Natural killer cell (primary cell): Measurements from ENCODE around the gene ATOH8. TPM values are rescaled to one million over a fixed set of nuclear protein-coding genes. Genes with fewer than 3 reads are reported as not detected.

Source experiments
- ATAC-seq, 3 donors: fragments of 150-1000 bp in 2 of 3; fragments of 200-7000 bp in 1 of 3; cut with Tn5 transposase; 1 replicate in 1 of 3; 2 replicates in 2 of 3; pipeline ENCODE4 v1.10.0; 2021; ENCODE audit warnings: mild to moderate bottlenecking in 2 of 3, moderate library complexity in 2 of 3
- DNase-seq, 2 donors: peaks; one replicate each; pipeline versions ENCODE4 v3.0.0 to v3.0.0-alpha.2; 2013 to 2021; ENCODE audit warnings: mixed read lengths in 1 of 2
- H3K27ac ChIP-seq: one replicate; pipeline ENCODE4 v1.5.1; 2013; ENCODE audit warnings: mild to moderate bottlenecking, low read length
- H3K27me3 ChIP-seq: one replicate; pipeline ENCODE4 v1.6.1; 2013; ENCODE audit warnings: low read length; ENCODE audit not compliant: control insufficient read depth, insufficient read depth
- H3K36me3 ChIP-seq: one replicate; pipeline ENCODE4 v1.6.1; 2013; ENCODE audit warnings: low read length; ENCODE audit not compliant: control insufficient read depth, insufficient read depth
- H3K4me1 ChIP-seq: one replicate; pipeline ENCODE4 v1.6.1; 2013; ENCODE audit warnings: low read length; ENCODE audit not compliant: control insufficient read depth, insufficient read depth
- H3K4me3 ChIP-seq: one replicate; pipeline ENCODE4 v1.5.1; 2013; ENCODE audit warnings: low read length
- H3K9me3 ChIP-seq: one replicate; pipeline ENCODE4 v1.6.1; 2013; ENCODE audit warnings: low read length; ENCODE audit not compliant: control insufficient read depth, insufficient read depth
- H3K27ac Mint-ChIP-seq, 2 donors: one replicate each; pipeline ENCODE4 v1.8.0; 2022; ENCODE audit warnings: mild to moderate bottlenecking in 2 of 2, mixed read lengths in 2 of 2, moderate library complexity in 1 of 2
- H3K27me3 Mint-ChIP-seq, 2 donors: one replicate each; pipeline ENCODE4 v1.8.0; 2022; ENCODE audit warnings: low read depth in 2 of 2, mixed read lengths in 2 of 2
- H3K36me3 Mint-ChIP-seq: one replicate; pipeline ENCODE4 v1.8.0; 2022; ENCODE audit warnings: mixed read lengths
- H3K4me1 Mint-ChIP-seq, 2 donors: one replicate each; pipeline ENCODE4 v1.8.0; 2022; ENCODE audit warnings: mixed read lengths in 2 of 2
- H3K4me3 Mint-ChIP-seq: one replicate; pipeline ENCODE4 v1.8.0; 2022; ENCODE audit warnings: mild to moderate bottlenecking, moderate library complexity, mixed read lengths
- H3K9me3 Mint-ChIP-seq, 2 donors: one replicate each; pipeline ENCODE4 v1.8.0; 2022; ENCODE audit warnings: mixed read lengths in 2 of 2
- WGBS: methylation state at CpG from one replicate; pipeline ENCODE4 v1.1.7; 2013; ENCODE audit warnings: missing lambda C conversion rate; ENCODE audit not compliant: insufficient coverage; 5-methylcytosine and 5-hydroxymethylcytosine counted together
- intact Hi-C: fragments of 100-400 bp; cut with micrococcal nuclease; formaldehyde crosslinking; loops from one replicate; pipeline ENCODE4 v1.14.2; 2022
- total RNA-seq, 4 donors: library from RNA; stranded (reverse); fragments of 120-200 nt in 1 of 4; gene quantifications; one replicate each; pipeline versions ENCODE4 v1.2.3 to v1.2.4, GENCODE V29; 2013 to 2022
- TF ChIP-seq, protein P1 (sequence below): fragments of 200-600 bp; IDR thresholded peaks from one replicate; pipeline ENCODE4 v1.8.0; 2022; ENCODE audit warnings: antibody characterized with exemption

Gene ATOH8
- total RNA-seq, 3 donors from 2014 or later (not counting 1 experiment from before 2014, with no cell fraction given) = 0.23 TPM; not detected in 2

DNA sequence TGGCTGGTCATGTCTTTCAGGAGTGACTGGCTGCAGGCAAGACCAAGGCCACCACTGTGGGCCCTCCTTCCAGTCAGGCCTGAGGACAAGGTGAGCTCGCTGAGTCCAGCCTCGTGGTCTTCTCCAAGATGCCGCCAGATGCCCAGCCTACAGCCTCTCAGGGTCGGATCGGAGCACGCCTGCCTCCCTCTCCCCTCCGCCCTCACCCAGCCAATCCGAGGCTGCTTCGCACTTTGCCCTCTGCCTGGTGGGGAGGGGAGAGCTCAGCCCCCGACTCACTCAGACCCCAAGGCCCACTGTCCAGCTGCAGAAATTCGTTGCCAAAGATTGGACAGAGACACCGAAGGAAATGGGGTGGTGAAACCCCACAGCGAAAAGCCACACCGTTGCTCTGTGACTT is 33.1 kb downstream of the ATOH8 start:
- 88% methylated on average over 12 of the region's 14 CpGs for WGBS

DNA sequence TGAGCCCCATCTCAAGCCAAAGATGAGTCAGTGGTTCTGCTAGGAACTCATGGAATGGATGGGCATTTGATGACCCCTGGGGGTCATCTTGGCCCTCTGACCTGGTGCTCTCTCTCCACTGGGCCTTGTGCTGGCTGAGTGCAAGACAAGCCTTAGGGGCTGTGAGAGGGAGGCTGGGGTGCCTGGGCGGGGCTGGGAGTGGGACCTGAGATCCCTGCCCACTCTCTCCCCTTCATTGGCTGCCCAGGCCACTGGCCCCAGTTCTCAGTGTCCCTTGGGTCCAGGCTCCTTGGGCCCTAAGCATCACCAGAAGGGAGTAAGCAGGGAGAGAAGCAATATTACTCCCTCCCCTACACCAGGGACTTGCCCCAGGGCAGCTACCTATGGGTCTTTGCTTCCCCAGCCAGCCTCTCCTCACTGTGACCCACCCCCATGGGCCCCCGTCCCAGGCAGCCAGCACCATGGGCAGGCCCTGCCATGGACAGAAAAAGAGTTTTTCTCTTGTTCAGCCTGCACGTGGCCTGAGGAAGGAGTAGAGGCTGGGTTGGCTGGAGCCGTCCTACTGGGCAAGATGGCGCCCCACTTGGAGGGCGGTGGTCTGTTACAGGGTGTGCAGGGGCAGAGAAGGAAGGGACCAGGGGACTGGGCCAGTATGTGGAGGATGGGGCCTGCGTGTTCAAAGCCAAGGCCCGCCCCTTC is 33.6 kb downstream of the ATOH8 start:
- no peaks in the 10 kb centered on the region for H3K9me3 Mint-ChIP-seq
- H3K27ac Mint-ChIP-seq = no peak overlapping the region
- no peak overlapping the region for H3K4me3 Mint-ChIP-seq

More for the DNA sequence above, 33.1 kb downstream of the ATOH8 start:
- H3K9me3 ChIP-seq = no peaks in the 10 kb centered on the region
- Mint-ChIP-seq H3K4me3 (no peak overlapping the region), H3K27me3 (peaks cover under 1 to 4% of the 10 kb centered on the region in 2 donors), H3K27ac (no peak overlapping the region), H3K4me1 (peaks cover 13 to 14% of the 10 kb centered on the region in 2 donors), H3K9me3 (no peaks in the 10 kb centered on the region), H3K36me3 (no peaks in the 10 kb centered on the region)
- H3K36me3 ChIP-seq = no peaks in the 10 kb centered on the region
- H3K4me3 ChIP-seq = no peak overlapping the region
- TF ChIP-seq, protein P1, sequence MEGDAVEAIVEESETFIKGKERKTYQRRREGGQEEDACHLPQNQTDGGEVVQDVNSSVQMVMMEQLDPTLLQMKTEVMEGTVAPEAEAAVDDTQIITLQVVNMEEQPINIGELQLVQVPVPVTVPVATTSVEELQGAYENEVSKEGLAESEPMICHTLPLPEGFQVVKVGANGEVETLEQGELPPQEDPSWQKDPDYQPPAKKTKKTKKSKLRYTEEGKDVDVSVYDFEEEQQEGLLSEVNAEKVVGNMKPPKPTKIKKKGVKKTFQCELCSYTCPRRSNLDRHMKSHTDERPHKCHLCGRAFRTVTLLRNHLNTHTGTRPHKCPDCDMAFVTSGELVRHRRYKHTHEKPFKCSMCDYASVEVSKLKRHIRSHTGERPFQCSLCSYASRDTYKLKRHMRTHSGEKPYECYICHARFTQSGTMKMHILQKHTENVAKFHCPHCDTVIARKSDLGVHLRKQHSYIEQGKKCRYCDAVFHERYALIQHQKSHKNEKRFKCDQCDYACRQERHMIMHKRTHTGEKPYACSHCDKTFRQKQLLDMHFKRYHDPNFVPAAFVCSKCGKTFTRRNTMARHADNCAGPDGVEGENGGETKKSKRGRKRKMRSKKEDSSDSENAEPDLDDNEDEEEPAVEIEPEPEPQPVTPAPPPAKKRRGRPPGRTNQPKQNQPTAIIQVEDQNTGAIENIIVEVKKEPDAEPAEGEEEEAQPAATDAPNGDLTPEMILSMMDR = no peak
- H3K27me3 ChIP-seq = no peaks in the 10 kb centered on the region
- peaks cover 14% of the 10 kb centered on the region for H3K4me1 ChIP-seq
- intact Hi-C loops = no loop called here
- ATAC-seq (no peak), DNase-seq (no peak)
- H3K27ac ChIP-seq = no peak overlapping the region

DNA sequence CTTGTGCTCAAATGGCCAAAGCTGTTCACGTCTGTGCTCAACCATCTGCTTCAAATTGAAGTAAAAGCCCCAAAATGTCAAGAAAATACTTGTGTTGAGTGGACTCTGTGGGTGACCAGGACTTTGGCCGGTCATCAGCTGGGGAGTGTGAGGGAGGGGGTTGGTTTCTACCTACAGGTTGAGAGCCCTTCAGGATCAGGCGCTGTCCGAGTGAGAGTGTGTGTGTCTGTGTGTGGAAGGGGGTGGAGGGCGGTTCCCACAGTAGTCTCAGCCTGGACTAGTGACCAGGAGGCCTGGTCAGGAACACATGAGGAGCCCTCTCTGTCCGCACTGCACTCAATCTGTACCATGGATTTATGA is 34.2 kb downstream of the ATOH8 start:
- TF ChIP-seq, protein P1 = no peak
- H3K4me1 ChIP-seq = peaks cover 14% of the 10 kb centered on the region
- no peaks in the 10 kb centered on the region for H3K36me3 ChIP-seq
- H3K9me3 Mint-ChIP-seq = no peaks in the 10 kb centered on the region
- H3K4me3 Mint-ChIP-seq = no peak overlapping the region
- WGBS = 95% methylated on average over 6 of the region's 6 CpGs
- ATAC-seq (no peak), DNase-seq (no peak)
- H3K4me1 Mint-ChIP-seq = peaks cover 13 to 14% of the 10 kb centered on the region in 2 donors
- H3K4me3 ChIP-seq = no peak overlapping the region
- H3K27ac Mint-ChIP-seq = no peak overlapping the region
- H3K27ac ChIP-seq = no peak overlapping the region
- H3K36me3 Mint-ChIP-seq = no peaks in the 10 kb centered on the region
- no peaks in the 10 kb centered on the region for H3K9me3 ChIP-seq
- peaks cover 12 to 15% of the 10 kb centered on the region in 2 donors for H3K27me3 Mint-ChIP-seq
- intact Hi-C loops = no loop called here
- H3K27me3 ChIP-seq = no peaks in the 10 kb centered on the region

More for the DNA sequence above, 33.6 kb downstream of the ATOH8 start:
- TF ChIP-seq, protein P1 = no peak
- H3K4me3 ChIP-seq = no peak overlapping the region
- H3K4me1 ChIP-seq = peaks cover 14% of the 10 kb centered on the region
- H3K27ac ChIP-seq = no peak overlapping the region
- H3K27me3 Mint-ChIP-seq = peaks cover 6 to 9% of the 10 kb centered on the region in 2 donors
- no peak for ATAC-seq
- intact Hi-C loops = no loop called here
- H3K36me3 ChIP-seq = no peaks in the 10 kb centered on the region
- H3K4me1 Mint-ChIP-seq = peaks cover 13 to 14% of the 10 kb centered on the region in 2 donors
- no peaks in the 10 kb centered on the region for H3K27me3 ChIP-seq
- 90% methylated on average over 8 of the region's 8 CpGs for WGBS
- no peaks in the 10 kb centered on the region for H3K36me3 Mint-ChIP-seq
- H3K9me3 ChIP-seq = no peaks in the 10 kb centered on the region
- no peak for DNase-seq

DNA sequence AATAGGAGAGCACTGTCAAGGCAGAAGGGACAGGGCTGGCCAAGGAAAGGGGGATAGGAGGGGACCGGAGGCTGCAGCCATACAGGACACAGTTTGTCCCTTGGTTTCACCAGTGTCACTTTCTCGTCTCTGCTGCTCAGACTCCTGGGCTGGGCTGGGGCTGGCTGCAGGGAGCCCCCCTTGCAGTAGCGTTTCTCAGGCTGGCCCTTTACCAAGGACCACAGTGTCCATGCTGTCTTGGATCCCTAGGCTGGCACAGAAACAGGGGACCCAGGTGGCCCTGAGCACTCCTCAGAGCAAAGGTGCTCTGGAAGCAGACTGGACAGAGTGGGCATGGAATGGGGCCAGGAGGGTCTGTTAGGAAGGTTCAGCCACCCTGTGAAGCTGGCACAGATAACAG is 34.8 kb downstream of the ATOH8 start:
- TF ChIP-seq, protein P1 = no peak
- Histone ChIP-seq H3K4me1 (peaks cover 14% of the 10 kb centered on the region), H3K4me3 (no peak overlapping the region), H3K27ac (no peak overlapping the region), H3K9me3 (no peaks in the 10 kb centered on the region), H3K27me3 (no peaks in the 10 kb centered on the region), H3K36me3 (no peaks in the 10 kb centered on the region)
- DNase-seq = no peak
- Mint-ChIP-seq H3K9me3 (no peaks in the 10 kb centered on the region), H3K36me3 (no peaks in the 10 kb centered on the region), H3K27me3 (peaks cover 15 to 19% of the 10 kb centered on the region in 2 donors), H3K27ac (no peak overlapping the region), H3K4me3 (no peak overlapping the region), H3K4me1 (peaks cover 13 to 14% of the 10 kb centered on the region in 2 donors)
- ATAC-seq = no peak
- intact Hi-C loops = no loop called here
- 88% methylated on average over 3 of the region's 3 CpGs for WGBS
